HG02884 (cell line): ENCODE results near the gene CP.

Source experiments
- ATAC-seq: cut with Tn5 transposase; IDR thresholded peaks from one replicate; pipeline ENCODE4 v1.9.1; 2021; ENCODE audit warnings: mild to moderate bottlenecking, moderate library complexity; ENCODE audit not compliant: unreplicated experiment

CP gene

GRCh38 chr3:149128821-149129220 lies 92.8 kb downstream of the CP start:
- no peak for ATAC-seq

- ATAC-seq = no peak
These were observed 98.7 kb downstream of the CP start for GRCh38 chr3:149122721-149123578.
